GM19043 (cell line): ENCODE results near the gene RXFP1.
"Not testable (repeated sequence)": the region's sequence is repeated elsewhere in the genome, so short reads cannot be mapped to it uniquely, and the experiment has no call there.

Source experiments
- ATAC-seq: cut with Tn5 transposase; IDR thresholded peaks from one replicate; pipeline ENCODE4 v1.9.1; 2021; ENCODE audit warnings: low read depth; ENCODE audit not compliant: unreplicated experiment

RXFP1 gene

DNA sequence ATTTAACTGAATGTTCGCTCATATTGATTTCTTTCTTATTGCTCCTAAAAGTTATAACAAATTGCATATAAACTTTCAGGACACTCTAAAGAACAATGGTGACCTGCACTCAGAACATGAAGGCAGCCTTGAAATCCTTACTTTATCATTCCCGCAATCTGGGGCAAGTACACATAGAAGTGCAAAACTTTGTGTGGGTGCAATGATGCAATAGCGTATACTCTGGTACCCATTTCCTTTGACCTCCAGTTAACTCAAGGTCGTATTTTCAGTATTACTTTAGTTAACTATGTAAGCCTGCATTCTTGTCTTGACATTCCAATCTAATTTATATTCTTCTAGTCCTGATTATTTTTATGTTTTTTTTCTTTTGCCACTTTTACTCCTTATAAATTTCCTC, 85.3 kb downstream of the RXFP1 start:
- ATAC-seq, result no peak

GRCh38 chr4:158609116-158609515, 87.4 kb downstream of the RXFP1 start:
- ATAC-seq, result no peak

- peak; percentile 85 for ATAC-seq
Measured at GRCh38 chr4:158610790-158611189, 89.1 kb downstream of the RXFP1 start.

DNA sequence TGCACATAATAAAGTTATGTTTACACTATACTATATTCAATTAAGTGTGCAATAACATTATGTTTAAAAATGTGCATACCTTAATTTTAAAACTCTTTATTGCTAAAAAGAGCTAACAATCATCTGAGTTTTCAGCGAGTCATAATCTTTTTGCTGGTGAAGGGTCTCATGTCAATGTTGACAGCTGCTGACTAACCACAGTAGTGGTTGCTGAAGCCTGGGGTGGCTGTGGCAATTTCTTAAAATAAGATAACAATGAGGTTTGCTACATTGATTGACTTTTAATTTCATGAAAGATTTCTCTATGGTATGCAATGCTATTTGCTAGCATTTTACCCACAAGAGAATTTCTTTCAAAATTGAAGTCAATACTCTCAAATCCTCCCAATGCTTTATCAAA, 91.4 kb downstream of the RXFP1 start:
- no peak for ATAC-seq

DNA sequence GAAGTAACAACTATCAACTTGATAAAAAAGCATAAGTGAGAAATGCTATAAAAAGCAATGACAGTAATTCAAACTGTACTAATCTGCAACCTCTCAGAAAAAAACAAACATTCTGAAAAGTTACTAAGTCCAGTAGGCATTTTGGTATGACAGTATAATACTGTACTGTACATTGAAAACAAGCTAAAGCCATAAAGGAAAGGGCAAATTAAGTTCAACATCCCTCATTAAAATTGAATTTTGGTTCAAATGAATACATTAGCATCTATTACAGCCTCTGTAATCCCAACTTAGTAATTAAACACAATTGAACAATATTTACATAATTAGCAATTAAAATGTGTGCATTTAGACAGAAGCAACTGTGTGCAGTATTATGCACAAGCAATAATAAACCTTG, 96.3 kb downstream of the RXFP1 start:
- no peak for ATAC-seq

DNA sequence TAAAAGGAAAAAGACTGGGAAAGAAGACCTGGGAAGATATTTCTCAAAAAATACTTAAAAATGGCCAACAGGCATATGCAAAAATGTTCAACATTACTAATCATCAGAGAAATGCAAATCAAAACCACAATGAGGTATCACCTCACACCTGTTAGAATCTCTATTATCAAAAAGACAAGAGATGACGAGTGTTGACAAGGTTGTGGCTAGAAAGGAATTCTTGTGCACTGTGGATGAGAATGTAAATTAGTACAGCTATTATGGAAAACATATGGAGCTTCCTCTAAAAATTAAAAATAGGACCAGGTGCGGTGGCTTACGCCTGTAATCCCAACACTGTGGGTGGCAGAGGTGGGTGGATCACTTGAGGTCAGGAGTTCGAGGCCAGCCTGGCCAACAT, 100.0 kb downstream of the RXFP1 start:
- no peak for ATAC-seq

- no peak for ATAC-seq
Measured at GRCh38 chr4:158622251-158622650, 100.6 kb downstream of the RXFP1 start.

GRCh38 chr4:158624889-158625478, 103.3 kb downstream of the RXFP1 start:
- peak; percentile 94 for ATAC-seq

GRCh38 chr4:158625544-158625943, 103.9 kb downstream of the RXFP1 start:
- ATAC-seq, result no peak

DNA sequence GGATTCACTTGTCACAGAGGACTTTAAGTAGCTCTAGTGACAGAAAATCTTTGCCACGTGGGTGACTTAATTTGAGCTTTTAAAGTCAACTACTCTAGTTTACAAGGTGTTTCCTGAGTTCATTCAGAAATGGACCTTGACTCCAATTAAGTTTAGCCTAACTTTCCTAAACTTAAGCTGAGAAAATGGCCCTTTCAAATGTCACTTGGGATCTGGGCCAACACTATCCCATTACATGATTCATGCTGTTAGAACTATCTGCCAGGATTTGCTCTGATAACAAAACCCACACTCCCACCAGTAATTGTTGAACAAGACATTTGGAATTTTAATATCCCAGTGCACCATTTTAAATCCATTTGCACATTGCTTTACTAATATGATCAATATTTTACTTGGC, 109.2 kb downstream of the RXFP1 start:
- ATAC-seq, result no peak

- ATAC-seq, result no peak
Measured at GRCh38 chr4:158636619-158637018, 114.9 kb downstream of the RXFP1 start.

DNA sequence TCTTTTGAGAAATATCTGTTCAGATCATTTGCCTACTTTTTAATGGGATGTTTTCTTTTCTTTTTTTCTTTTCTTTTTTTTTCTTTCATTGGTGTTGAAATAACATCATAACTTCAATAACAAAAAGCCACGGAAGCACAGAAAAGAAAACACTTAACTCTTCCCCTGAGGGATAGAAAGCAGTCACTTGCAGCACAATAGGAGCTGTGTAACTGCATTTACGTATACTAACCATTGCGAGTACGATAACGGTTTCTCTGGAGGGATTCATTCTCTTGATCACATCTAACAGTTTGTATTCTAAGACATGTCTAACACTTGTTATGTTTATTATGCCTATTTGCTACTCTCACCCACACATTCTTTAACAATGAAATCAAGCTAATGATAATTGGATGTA, 122.7 kb downstream of the RXFP1 start:
- no peak for ATAC-seq

- ATAC-seq, result no peak
Measured at GRCh38 chr4:158644760-158645159, 123.1 kb downstream of the RXFP1 start.

GRCh38 chr4:158649111-158649680, 127.5 kb downstream of the RXFP1 start:
- ATAC-seq, result no peak

DNA sequence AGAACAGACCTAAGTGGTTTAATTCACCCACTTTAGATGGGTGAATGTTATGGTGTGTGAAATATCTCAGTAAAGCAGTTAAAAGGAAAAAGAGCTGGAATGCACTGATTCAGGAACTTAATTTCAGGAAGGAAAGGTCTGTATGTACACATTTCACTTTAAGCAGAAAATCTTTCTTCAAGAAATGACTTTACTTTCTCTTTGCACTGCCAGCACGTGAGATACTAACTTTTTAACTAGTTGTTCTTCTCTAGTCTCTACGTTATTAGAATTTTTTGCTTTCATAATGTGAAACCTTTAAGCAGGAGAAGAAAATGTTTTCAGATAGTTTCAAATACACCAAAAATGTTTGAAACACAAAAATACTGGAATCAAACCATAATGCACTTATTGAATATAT, 131.2 kb downstream of the RXFP1 start:
- ATAC-seq, result peak; percentile 47

DNA sequence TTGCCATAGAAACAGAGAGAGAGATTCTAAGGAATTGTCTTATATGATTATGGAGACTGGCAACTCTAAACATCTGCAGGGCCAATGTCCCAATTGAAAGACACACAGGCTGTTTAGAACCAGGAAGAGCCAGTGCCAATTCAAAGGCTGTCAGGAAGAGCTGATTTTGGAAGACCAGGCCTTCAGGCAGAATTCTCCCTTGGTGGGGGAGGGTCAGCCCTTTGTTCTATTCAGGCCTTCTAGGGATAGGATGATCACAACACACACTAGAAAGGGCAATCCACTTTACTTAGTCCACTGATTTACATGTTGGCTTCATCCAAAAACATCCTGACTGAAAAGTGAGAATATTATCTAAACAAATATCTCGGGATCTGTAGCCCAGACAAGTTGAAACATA, 134.8 kb downstream of the RXFP1 start:
- ATAC-seq, result no peak

DNA sequence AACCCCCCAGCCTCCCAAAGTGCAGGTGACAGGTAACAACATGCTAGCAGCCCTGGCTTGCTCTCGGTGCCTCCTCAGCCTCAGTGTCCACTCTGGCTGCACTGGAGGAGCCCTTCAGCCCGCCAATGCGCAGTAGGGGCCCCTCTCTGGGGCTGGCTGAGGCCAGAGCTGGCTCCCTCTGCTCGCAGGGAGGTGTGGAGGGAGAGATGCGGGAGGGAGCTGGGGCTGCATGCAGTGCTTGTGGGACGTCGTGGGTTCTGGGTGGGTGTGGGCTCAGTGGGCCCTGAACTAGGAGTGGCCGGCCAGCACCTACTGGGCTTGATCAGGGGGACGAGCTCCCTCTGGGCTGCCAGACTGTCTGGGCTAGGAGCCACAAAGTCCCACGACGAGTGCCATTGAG, 135.6 kb downstream of the RXFP1 start:
- ATAC-seq, result no peak

DNA sequence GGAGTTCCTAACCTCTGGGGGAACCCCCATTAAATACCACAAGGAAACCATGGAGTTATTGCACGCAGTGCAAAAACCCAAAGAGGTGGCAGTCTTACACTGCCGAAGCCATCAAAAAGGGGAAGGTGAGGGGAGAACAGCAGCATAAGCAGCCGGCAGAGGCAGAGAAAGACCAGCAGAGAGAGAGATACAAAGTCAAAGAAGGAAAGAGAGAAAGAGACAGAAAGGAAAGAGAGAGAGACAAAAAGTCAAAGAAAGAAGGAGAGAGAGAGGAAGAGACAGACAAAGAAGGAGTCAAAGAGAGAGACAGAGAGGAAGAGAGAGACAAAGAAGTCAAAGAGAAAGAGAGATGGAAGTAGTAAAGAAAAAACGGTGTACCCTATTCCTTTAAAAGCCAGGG, 141.6 kb downstream of the RXFP1 start:
- not testable (repeated sequence) for ATAC-seq

DNA sequence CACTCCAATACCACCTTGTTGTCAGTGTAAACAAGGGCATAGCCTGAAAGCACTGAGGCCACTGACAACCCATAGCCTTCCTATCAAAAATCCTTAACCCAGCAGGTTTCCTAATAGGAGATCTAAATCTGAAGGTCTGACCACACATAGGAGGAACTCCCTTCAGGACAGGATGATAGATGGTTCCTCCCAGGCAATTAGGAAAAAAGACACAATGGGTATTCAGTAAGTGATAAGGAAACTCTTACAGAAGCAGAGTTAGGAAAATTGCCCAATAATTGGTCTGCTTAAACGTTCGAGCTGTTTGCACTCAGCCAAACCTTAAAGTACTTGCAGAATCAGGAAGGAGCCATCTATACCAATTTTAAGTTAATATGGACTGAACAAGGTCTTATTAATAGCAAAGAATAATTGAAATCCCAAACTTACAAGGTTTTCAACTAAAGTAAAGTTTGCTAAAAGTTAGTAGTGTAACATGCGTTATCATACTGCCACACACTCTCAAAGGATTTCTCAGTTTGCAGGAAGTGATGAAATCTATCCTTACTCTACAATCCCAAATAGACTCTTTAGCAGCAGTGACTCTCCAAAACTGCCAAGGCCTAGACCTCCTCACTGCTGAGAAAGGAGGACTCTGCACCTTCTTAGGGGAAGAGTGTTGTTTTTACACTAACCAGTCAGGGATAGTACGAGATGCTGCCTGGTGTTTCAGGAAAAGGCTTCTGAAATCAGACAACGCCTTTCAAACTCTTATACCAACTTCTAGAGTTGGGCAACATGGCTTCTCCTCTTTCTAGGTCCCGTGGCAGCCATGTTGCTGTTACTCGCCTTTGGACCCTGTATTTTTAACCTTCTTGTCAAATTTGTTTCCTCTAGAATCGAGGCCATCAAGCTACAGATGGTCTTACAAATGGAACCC, 142.3 kb downstream of the RXFP1 start:
- ATAC-seq, result not testable (repeated sequence)

DNA sequence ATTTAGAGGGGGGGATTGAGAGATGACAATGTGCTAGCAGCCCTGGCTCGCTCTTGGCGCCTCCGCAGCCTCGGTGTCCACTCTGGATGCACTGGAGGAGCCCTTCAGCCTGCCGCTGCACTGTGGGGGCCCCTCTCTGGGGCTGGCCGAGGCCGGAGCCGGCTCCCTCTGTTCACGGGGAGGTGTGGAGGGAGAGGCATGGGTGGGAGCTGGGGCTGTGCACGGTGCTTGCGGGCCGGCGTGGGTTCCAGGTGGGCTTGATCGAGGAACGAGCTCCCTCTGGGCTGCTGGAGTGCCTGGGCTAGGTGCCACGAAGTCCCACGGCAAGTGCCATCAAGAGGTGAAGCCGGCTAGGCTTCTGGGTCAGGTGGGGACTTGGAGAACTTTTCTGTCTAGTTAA, 143.1 kb downstream of the RXFP1 start:
- ATAC-seq, result no peak

DNA sequence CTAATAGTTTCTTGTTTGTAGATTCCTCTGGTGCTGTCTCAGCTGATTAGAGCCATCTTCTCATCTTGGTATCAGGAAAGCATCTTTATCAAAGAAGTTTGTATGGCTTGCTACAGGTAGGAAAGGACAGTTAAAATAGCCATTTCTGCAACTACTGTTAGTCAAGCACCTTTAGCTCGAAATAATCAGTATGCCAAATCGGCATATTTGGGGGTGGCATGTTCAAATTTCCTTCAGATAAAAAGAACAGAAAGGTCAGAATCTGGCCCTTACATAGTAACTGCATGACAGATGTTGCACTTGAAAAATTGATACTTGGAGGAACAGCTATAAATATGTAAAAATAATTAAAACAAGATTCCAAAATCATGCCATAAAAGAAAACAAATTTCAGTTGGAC, 145.2 kb downstream of the RXFP1 start:
- no peak for ATAC-seq
